ENCODE measurements around the gene PECR. TPM values are rescaled to one million over a fixed set of nuclear protein-coding genes. Genes with fewer than 3 reads are reported as not detected.

Gene PECR
- total and polyA plus RNA-seq, 2 of the 4 experiments (the other 2 are of a cell fraction), result 11.4 to 17.7 TPM

- CTCF ChIA-PET, result no interaction called here
- POLR2A ChIA-PET (ENCODE audit: unreplicated experiment), result no interaction called here
- dilution Hi-C loops (cut with HindIII; ENCODE audit: low sequenced_read_pairs, unreplicated experiment), result no loop called here
Measured at GRCh38 chr2:216072473-216072872, 9.1 kb downstream of the PECR start.

More at GRCh38 chr2:216072473-216072872, 9.1 kb downstream of the PECR start:
- Histone ChIP-seq H3K4ac (ENCODE audit: low read depth, low read length) (no peak overlapping the region), H2BK15ac (ENCODE audit: low read depth, low read length) (no peak overlapping the region), H2AFZ (replicated peaks; ENCODE audit: low read length, poor library complexity) (no peak overlapping the region), H2BK120ac (ENCODE audit: low read depth, low read length) (no peak overlapping the region), H3K23ac (ENCODE audit: low read depth, low read length) (no peak overlapping the region), H2BK5ac (ENCODE audit: low read depth, low read length, poor library complexity, severe bottlenecking) (no peak overlapping the region), H2AK5ac (ENCODE audit: low read depth, low read length) (no peak overlapping the region), H4K8ac (ENCODE audit: low read depth in 2 of 2, low read length in 2 of 2) (no peak overlapping the region), H4K20me1 (ENCODE audit: insufficient read depth, low read length) (no peaks in the 10 kb centered on the region), H3K14ac (replicated peaks; ENCODE audit: low read depth, low read length) (no peak overlapping the region), H4K91ac (ENCODE audit: insufficient read depth, low read depth, low read length) (no peak overlapping the region), H3K79me1 (ENCODE audit: low read depth in 1 of 2, low read length in 2 of 2) (no peaks in the 10 kb centered on the region; a peak in 1 of 4 replicates), H3K9ac (ENCODE audit: low read depth, low read length) (no peak overlapping the region), H3K27me3 (ENCODE audit: control insufficient read depth, insufficient read depth, low read length) (no peaks in the 10 kb centered on the region), H3K56ac (ENCODE audit: extremely low read depth, insufficient read depth, low read length) (no peak overlapping the region), H3K4me3 (ENCODE audit: insufficient read depth, low read depth, low read length) (no peak overlapping the region), H2BK20ac (ENCODE audit: low read depth, low read length) (no peak overlapping the region), H2AK9ac (replicated peaks; ENCODE audit: low read depth, low read length, poor library complexity) (no peak overlapping the region), H3K9me3 (ENCODE audit: control insufficient read depth, insufficient read depth, low read length) (no peaks in the 10 kb centered on the region), H3K9me1 (ENCODE audit: insufficient read depth, low read length) (no peaks in the 10 kb centered on the region), H3K4me2 (ENCODE audit: low read depth, low read length) (no peak overlapping the region), H3K27ac (ENCODE audit: insufficient read depth, low read length) (no peak overlapping the region), H4K5ac (ENCODE audit: low read depth, low read length) (no peak overlapping the region), H3K18ac (ENCODE audit: low read depth, low read length) (no peak overlapping the region), H3K4me1 (ENCODE audit: control insufficient read depth, insufficient read depth, low read length) (no peaks in the 10 kb centered on the region), H3K36me3 (ENCODE audit: control insufficient read depth, insufficient read depth, low read length) (no peaks in the 10 kb centered on the region)
- in situ Hi-C loops (cut with MboI; ENCODE audit: low sequenced_read_pairs) (no loop called here), intact Hi-C loops (cut with micrococcal nuclease) (no loop called here)
- ATAC-seq (ENCODE audit: low read depth), result no peak
- no TSS peak for BruUV-seq (replicated peaks)
- TF ChIP-seq RAD21 (IDR thresholded peaks at IDR 0.05; ENCODE audit: low read length) (no peak), CHD1 (IDR thresholded peaks at IDR 0.05; ENCODE audit: low read depth, low read length) (no peak), CEBPB (IDR thresholded peaks at IDR 0.05; ENCODE audit: low read depth, low read length) (no peak), RFX5 (IDR thresholded peaks at IDR 0.05; ENCODE audit: low read depth, low read length) (no peak), POLR2A (IDR thresholded peaks at IDR 0.05; ENCODE audit: low read depth, low read length) (no peak), MAFK (IDR thresholded peaks at IDR 0.05; ENCODE audit: low read depth, low read length) (no peak), MAZ (IDR thresholded peaks at IDR 0.05; ENCODE audit: borderline replicate concordance, low read depth, low read length) (no peak), CTCF (conservative IDR thresholded peaks at IDR 0.05; ENCODE audit: low read depth, low read length) (no peak), RCOR1 (IDR thresholded peaks at IDR 0.05; ENCODE audit: insufficient replicate concordance, low read length) (no peak), SMC3 (IDR thresholded peaks at IDR 0.05; ENCODE audit: low read depth, low read length) (no peak), MXI1 (IDR thresholded peaks at IDR 0.05; ENCODE audit: borderline replicate concordance, low read depth, low read length) (no peak), ELK1 (IDR thresholded peaks at IDR 0.05; ENCODE audit: borderline replicate concordance, low read depth, low read length) (no peak), NFE2L2 (IDR thresholded peaks at IDR 0.05; ENCODE audit: low read depth, low read length) (no peak), FOS (IDR thresholded peaks at IDR 0.05; ENCODE audit: low read depth, low read length) (no peak), BHLHE40 (IDR thresholded peaks at IDR 0.05; ENCODE audit: low read depth, low read length) (no peak)
- TF ChIP-seq, protein P1, sequence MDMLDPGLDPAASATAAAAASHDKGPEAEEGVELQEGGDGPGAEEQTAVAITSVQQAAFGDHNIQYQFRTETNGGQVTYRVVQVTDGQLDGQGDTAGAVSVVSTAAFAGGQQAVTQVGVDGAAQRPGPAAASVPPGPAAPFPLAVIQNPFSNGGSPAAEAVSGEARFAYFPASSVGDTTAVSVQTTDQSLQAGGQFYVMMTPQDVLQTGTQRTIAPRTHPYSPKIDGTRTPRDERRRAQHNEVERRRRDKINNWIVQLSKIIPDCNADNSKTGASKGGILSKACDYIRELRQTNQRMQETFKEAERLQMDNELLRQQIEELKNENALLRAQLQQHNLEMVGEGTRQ (IDR thresholded peaks at IDR 0.05; ENCODE audit: low read depth, low read length), result no peak
- no peak for DNase-seq

Measured in IMR-90 (cell line).